GM15510 (cell line): ENCODE measurements around the gene BAIAP2.

Experiments
- POLR2A ChIP-seq: IDR thresholded peaks from 3 replicates; pipeline ENCODE4 v1.6.1; 2011; ENCODE audit warnings: borderline replicate concordance; ENCODE audit not compliant: insufficient read length; ENCODE audit errors: extremely low read depth

Gene BAIAP2

DNA sequence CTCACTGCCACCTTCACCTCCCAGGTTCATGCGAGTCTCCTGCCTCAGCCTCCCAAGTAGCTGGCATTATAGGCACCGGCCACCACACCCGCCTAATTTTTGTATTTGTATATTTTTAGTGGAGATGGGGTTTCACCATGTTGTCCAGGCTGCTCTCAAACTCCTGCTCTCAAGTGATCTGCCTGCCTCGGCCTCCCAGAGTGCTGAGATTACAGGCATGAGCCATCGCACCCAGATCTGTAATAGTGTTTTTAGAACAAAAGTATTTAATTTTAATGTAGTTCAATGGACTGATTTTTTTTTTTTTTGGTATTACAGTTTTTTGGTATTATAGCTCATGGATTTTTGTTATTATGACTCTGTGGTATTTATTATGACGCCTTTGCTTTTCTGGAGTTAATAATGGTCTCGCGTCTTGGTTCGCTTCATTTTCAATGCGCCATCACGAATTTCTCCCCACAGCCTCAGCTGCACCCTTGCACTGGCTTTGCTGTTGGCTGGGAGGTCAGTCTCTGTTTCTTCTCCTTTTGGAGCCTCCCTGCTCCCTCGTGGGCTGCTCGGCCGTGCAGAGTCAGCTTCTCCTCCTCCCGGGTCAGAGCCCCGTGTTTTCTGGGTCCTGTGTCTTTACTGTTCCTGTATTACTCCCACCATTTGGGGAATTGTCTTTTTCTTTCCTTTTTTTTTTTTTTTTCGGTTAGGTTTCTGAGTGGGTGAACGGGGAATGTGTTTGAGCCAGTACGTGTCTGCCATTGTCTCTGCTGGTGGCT, 27.2 kb downstream of the BAIAP2 start:
- TF ChIP-seq POLR2A, result no peak

DNA sequence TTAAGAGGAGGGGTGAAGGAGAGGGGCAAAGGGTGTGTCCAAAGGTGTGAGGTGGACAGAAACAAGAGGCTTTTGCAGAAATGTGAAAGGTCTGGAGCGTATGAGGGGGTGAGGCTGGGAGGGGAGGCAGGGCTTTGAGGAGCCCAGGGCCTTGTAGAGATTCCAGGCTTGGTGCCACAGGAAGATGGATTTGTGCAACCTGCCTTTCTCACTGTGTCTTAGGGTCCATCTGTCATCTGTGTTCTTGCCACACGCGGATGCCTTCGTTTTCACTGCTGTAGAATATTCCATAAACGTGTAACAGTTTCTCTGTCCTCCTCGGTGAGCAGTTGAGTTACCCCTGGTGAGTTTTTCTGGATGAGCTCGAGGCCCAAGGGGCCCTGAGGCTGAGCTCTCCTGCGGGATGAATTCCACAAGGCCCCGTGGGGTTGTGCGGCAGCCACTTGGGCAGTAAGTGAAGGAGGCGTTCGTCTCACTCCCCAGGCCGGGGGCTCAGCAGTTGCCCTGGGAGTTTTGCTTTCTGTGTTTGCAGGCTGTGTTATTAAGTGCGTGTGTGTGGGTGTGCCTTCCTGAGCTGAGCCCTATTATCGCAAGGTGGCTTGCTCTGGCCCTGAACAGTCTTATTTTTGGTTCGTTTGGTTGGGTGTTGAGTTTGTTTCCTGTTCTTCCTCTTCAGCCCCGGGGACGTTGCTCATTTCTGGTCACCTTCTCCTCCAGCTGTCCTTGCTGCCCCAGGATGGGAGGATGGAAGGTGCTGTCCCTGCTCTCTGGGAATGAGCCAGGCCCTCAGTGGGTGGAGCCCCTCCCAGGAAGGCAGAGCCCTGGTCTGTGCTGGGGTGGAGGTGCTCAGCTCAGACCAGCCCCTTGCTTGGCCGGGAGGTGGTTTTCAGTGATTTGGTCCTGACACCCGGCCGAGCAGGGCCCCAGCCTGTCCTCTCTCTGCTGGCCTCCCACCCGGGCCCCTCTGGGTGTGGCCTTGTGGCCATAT, 28.4 kb downstream of the BAIAP2 start:
- TF ChIP-seq POLR2A, result no peak

DNA sequence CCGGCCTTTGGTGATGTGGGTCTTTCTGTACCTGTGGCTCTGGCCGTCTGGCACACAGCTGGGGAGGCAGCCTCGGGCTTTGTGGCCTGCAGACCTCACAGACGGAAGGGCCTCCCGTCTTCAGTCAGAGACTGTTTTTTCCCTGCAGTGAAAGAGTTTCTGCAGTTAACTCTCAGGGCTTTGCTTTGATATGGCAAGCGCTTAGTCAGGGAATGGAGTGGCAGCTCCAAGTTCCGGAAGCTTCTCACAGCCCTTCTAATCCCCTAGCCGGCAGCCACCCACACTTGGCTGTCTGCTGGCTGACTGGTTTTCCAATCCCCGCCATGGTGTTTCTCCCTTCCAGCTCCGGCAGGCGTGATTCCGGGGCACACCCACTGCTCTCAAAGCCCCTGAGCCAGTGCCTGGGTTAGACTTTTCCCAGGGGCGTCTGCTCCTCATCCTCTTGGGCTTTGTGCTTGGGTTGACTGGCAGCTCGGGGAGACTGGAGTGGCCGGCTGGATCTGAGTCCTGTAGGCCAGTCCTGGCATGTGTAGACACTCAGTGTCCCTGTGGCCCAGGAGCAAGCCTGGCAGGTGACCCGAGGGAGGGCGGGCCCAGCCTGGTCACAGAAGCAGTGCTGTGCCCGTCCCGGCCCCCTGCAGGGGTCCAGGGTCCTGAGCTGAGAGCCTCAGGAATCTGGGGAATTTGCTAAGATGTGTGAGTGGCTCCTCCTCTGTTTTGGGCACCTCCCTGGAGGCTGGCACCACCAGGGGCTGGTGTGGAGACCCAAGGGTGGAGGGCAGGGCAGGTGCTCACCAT, 29.9 kb downstream of the BAIAP2 start:
- no peak for TF ChIP-seq POLR2A

DNA sequence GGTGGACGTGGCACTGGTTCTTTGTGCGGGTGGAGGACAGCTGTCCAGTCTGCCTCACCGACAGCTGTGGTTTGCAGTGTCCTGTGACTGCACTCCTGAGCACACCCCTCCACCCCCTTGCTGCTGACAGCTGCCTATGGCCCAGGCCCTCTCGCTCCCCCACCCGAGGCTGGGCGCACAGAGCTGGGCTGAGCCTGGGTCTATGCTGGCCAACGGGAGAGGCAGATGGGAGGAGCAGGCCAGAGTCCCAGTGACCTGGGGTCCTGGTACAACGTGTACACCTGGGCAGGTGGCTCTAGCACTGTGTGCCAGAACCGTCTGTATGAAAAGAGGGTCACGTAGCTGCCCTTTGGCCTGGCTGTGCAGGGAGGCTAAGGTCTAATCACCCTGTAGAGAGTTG, 30.5 kb downstream of the BAIAP2 start:
- TF ChIP-seq POLR2A, result no peak

DNA sequence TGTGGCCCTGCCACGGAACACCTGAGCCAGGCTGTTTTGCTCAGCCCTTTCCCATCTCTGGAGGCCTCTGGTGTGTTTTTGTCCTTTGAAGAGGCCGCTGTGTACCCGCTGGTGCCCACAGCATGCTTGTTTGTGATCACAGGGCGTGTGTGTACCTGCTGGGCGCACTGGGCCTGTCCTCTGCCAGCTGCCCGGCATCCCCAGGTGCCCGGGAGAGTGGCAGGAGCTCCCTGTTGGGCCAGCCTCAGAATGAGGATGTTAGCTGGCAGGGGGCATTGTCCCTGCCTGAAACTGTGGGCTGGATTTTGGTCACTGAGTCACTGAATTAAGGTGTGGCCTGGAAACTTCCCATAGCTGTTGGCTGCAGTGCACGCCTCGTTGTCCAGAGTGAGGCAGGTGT, 31.1 kb downstream of the BAIAP2 start:
- TF ChIP-seq POLR2A, result no peak

DNA sequence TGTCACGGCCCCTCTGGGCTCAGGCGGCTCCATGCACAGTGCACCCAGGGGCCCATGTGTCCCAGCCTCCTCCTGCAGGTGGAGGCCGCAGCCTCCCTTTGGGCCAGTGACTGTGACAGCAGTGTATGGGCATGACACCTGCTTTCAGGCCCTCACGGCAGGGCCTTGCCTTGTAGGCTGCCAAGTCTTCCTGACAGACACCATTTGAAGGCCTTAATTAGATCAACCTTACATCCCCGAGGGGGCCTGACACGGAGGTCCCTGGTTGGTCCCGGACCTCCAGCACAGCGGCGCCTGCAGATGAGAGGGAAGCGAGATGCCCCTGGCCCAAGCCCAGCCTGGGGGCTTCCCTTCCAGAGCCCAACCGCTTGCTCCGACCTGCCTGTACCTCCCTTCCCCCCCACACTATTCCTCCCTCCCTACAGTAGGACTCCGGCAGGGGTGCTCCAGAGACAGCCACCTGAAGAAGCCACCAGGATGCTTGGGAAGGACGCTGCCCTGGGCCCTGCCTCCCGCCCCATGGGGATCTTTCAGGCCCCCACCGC, 31.9 kb downstream of the BAIAP2 start:
- no peak for TF ChIP-seq POLR2A

DNA sequence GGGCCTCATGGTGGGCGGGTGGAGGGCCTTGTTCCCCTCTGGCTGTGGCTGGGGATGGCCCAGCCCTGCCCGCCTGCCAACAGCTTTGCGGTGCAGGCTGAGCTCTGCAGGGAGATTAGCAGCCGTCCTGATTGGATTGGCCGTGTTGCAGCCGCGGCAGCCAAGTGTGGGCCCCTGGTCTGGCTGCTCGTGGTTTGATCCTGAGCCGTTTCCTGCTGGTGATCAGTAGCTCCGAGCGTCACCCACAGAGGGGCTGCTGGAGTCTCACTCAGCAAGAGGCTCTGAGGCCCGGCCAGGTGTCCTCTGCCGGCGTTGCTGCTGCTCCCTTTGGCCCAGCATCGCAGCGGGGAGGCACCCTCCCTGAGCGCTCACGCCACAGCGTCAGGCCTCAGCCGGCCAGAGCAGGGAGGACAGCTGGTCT, 32.5 kb downstream of the BAIAP2 start:
- no peak for TF ChIP-seq POLR2A

DNA sequence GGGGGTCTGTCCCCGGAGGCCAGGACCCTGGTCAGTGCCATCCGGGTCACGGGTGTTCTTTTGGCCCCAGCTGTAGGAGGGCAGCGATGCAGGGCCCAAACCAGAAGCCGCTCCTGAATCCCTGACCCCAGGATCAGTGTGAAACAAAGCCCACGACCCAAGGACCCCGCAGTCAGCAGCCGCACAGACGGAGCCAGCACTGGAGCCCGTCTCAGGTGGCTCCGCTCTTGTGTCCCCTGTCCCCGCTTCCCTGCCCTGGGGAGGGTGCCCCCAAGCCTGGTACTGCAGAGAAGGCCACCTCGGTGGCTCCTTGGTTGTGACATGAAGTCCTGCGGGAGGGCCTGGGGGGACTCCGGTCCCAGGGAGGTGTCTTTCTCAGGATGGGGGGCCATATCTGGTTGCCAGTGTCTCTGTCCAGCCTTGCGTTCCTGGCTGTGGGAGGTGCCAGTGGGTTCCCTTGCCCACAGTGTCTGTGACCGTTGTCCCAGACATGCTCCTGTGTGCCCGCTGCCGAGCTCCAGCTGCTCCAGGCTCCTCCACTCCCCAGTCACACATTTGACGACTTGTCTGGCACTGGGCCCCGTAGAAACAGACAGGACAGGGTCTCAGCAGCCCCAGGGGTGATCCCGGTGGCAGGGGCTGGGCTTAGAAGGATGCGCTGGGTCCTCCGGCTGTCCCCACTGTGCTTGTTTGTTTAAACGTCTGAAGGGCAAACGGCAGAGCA, 33.6 kb downstream of the BAIAP2 start:
- no peak for TF ChIP-seq POLR2A

DNA sequence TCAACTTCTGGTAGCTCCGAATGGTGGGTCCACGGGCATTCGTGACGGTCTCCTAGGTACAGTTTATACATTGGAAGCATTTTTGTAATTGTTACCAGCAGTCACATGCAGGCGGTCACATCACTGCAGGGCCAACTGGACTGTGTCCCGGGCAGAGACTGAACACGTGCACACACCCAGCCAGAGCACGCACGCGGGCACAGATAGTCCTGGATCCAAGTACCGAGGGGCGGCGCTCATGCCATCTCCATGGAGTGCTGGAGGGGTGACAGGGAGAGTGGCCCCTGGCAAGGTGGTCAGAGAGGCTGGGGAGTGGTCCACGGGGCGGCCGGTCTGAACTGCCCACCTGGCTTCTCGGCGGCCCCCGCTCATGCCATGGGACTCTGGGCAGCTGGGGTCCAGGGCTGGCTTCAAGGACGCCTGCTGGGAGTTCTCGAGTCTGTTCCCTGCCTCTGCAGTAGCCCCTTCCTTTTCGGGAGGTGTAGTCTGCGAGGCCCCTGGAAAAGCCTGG, 34.2 kb downstream of the BAIAP2 start:
- no peak for TF ChIP-seq POLR2A

GRCh38 chr17:81070541-81071246, 35.7 kb downstream of the BAIAP2 start:
- no peak for TF ChIP-seq POLR2A

GRCh38 chr17:81071761-81072741, 37.1 kb downstream of the BAIAP2 start:
- no peak for TF ChIP-seq POLR2A
